DOHH2 (cell line): ENCODE results near the gene PLXNA2.

Source experiments
- H3F3A ChIP-seq: fragments of 200-600 bp; sonication (generic), shearing (Covaris generic); 2 replicates; pipeline ENCODE4 v1.6.0; 2016; ENCODE audit warnings: antibody characterized with exemption, mild to moderate bottlenecking; ENCODE audit not compliant: control insufficient read depth, insufficient read depth
- H3K27ac ChIP-seq: fragments of 200-600 bp; sonication (generic); 2 replicates; pipeline ENCODE4 v1.5.1; 2014; ENCODE audit warnings: low read depth, mild to moderate bottlenecking, low read length, moderate library complexity
- H3K27me3 ChIP-seq: fragments of 200-600 bp; sonication (generic); 2 replicates; pipeline ENCODE4 v1.6.1; 2014; ENCODE audit warnings: mild to moderate bottlenecking, low read length, mixed read lengths; ENCODE audit not compliant: control insufficient read depth
- H3K36me3 ChIP-seq: fragments of 200-600 bp; sonication (generic); 2 replicates; pipeline ENCODE4 v1.6.1; 2014; ENCODE audit warnings: mild to moderate bottlenecking, low read length, moderate library complexity, mixed read lengths; ENCODE audit not compliant: control insufficient read depth
- H3K4me1 ChIP-seq: fragments of 200-600 bp; sonication (generic); 2 replicates; pipeline ENCODE4 v1.6.1; 2014; ENCODE audit warnings: mild to moderate bottlenecking, low read length, mixed read lengths; ENCODE audit not compliant: control insufficient read depth
- H3K4me2 ChIP-seq: fragments of 200-600 bp; sonication (generic); 2 replicates; pipeline ENCODE4 v1.6.0; 2014; ENCODE audit warnings: mild to moderate bottlenecking, low read length, moderate library complexity
- H3K4me3 ChIP-seq: fragments of 200-600 bp; sonication (generic); 2 replicates; pipeline ENCODE4 v1.5.1; 2014; ENCODE audit warnings: mild to moderate bottlenecking, low read length, mixed read lengths
- H3K79me2 ChIP-seq: fragments of 200-600 bp; sonication (generic); 2 replicates; pipeline ENCODE4 v1.6.1; 2014; ENCODE audit warnings: mild to moderate bottlenecking, low read length, mixed read lengths; ENCODE audit not compliant: control insufficient read depth
- H3K9me2 ChIP-seq: fragments of 200-600 bp; sonication (generic); replicated peaks from 2 replicates; pipeline ENCODE4 v1.6.1; 2014; ENCODE audit warnings: mild to moderate bottlenecking, low read length, mixed read lengths; ENCODE audit not compliant: control insufficient read depth
- H3K9me3 ChIP-seq: fragments of 200-600 bp; sonication (generic); 2 replicates; pipeline ENCODE4 v1.6.1; 2014; ENCODE audit warnings: antibody characterized with exemption, low read length, mixed read lengths; ENCODE audit not compliant: control insufficient read depth, insufficient read depth
- H4K20me1 ChIP-seq: fragments of 200-600 bp; sonication (generic); 2 replicates; pipeline ENCODE4 v1.6.0; 2014; ENCODE audit warnings: low read depth, mild to moderate bottlenecking, antibody characterized with exemption, low read length, moderate library complexity; ENCODE audit not compliant: control insufficient read depth, insufficient read depth
- CTCF ChIP-seq: fragments of 200-600 bp; sonication (generic); IDR thresholded peaks from one replicate; pipeline ENCODE4 v1.5.1; 2014; ENCODE audit warnings: antibody characterized with exemption, mild to moderate bottlenecking, low read depth, low read length; ENCODE audit not compliant: poor library complexity, severe bottlenecking
- EZH2phosphoT487 ChIP-seq: fragments of 200-600 bp; sonication (generic); IDR thresholded peaks from 2 replicates; pipeline ENCODE4 v1.6.1; 2017; ENCODE audit warnings: borderline replicate concordance, mild to moderate bottlenecking, antibody characterized with exemption, low read length, moderate library complexity, mixed read lengths

The PLXNA2 gene

DNA sequence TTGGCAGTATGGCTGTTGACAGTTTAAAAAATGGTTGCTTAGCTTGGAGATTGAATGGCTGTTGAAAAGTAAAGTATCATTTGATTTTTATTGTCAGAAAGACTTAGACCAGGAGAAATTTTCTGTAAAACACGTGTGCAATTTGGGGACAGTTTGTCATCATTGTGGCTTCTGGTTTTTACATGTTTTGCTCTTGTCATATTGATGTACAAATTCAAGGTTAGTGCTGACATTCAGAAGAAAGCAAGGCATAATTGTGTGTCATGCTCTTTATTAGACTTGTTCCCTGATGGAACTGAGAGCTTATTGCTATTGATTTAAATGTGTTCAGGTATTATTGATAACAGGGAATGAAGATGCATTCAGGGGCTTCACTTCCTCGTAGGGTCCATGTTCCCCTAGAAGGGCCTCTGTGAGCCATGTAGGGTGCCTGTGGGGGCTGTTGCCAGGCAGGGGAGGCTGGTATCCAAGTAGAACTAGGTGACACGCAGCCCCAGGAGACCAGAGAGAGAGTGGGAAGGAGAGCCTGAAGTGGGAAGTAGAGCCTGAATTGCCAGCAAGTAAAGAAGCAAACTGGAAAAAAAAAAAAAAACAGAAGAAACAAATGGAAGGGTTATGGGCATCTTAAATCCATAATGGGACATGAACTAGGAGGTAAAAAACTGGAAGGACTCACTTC, 32.7 kb upstream of the PLXNA2 start:
- Histone ChIP-seq H3K79me2 (no peaks in the 10 kb centered on the region), H3K36me3 (no peaks in the 10 kb centered on the region), H3K9me3 (no peaks in the 10 kb centered on the region), H3K27ac (no peak overlapping the region), H3K4me3 (no peak overlapping the region), H3K4me1 (no peaks in the 10 kb centered on the region; the same call in 1 of the 2 replicates), H4K20me1 (no peaks in the 10 kb centered on the region), H3F3A (no peaks in the 10 kb centered on the region), H3K4me2 (no peak overlapping the region), H3K9me2 (no peaks in the 10 kb centered on the region), H3K27me3 (0 out of 2 replicates have a peak, but pooled peaks cover 4% of the 10 kb centered on the region)
- TF ChIP-seq CTCF (no peak), EZH2phosphoT487 (no peak)

GRCh38 chr1:208275083-208275482, 30.9 kb upstream of the PLXNA2 start:
- TF ChIP-seq CTCF: no peak
- no peak for TF ChIP-seq EZH2phosphoT487
- H3K27me3 ChIP-seq: 0 out of 2 replicates have a peak, but pooled peaks cover 4% of the 10 kb centered on the region

GRCh38 chr1:208273386-208274017, 29.3 kb upstream of the PLXNA2 start:
- Histone ChIP-seq H3K4me3 (no peak overlapping the region), H3K79me2 (no peaks in the 10 kb centered on the region), H3K36me3 (no peaks in the 10 kb centered on the region), H3K4me1 (no peaks in the 10 kb centered on the region; the same call in 1 of the 2 replicates), H3F3A (no peaks in the 10 kb centered on the region), H3K27ac (no peak overlapping the region), H3K4me2 (no peak overlapping the region), H3K9me2 (no peaks in the 10 kb centered on the region), H3K9me3 (no peaks in the 10 kb centered on the region), H4K20me1 (no peaks in the 10 kb centered on the region), H3K27me3 (0 out of 2 replicates have a peak, but pooled peaks cover 4% of the 10 kb centered on the region)
- no peak for TF ChIP-seq EZH2phosphoT487
- TF ChIP-seq CTCF: no peak

More at GRCh38 chr1:208275083-208275482, 30.9 kb upstream of the PLXNA2 start:
- no peaks in the 10 kb centered on the region for H4K20me1 ChIP-seq
- no peaks in the 10 kb centered on the region for H3F3A ChIP-seq
- no peaks in the 10 kb centered on the region for H3K9me2 ChIP-seq
- no peak overlapping the region for H3K27ac ChIP-seq
- H3K4me2 ChIP-seq: no peak overlapping the region
- H3K4me1 ChIP-seq: no peaks in the 10 kb centered on the region; the same call in 1 of the 2 replicates
- H3K9me3 ChIP-seq: no peaks in the 10 kb centered on the region
- no peaks in the 10 kb centered on the region for H3K79me2 ChIP-seq
- H3K36me3 ChIP-seq: no peaks in the 10 kb centered on the region
- H3K4me3 ChIP-seq: no peak overlapping the region
